Cardiac fibroblast (primary cell): ENCODE results near the gene RNF126.

Experiments
- DNase-seq, 2 donors: peaks; one replicate each; pipeline versions ENCODE4 v3.0.0 to v3.0.0-alpha.2; 2010; ENCODE audit warnings: low read depth in 2 of 2
- H3K4me3 ChIP-seq, 2 donors: replicated peaks in 1 of 2; 1 replicate in 1 of 2; 2 replicates in 1 of 2; pipeline ENCODE4 v1.5.1; 2011; ENCODE audit warnings: low read depth in 2 of 2, low read length in 2 of 2, mild to moderate bottlenecking in 2 of 2, moderate library complexity in 1 of 2
- TF ChIP-seq, protein P1 (sequence below): IDR thresholded peaks from one replicate; pipeline ENCODE4 v1.5.1; 2011; ENCODE audit warnings: low read depth, mild to moderate bottlenecking, low read length, inconsistent platforms

Gene RNF126

DNA sequence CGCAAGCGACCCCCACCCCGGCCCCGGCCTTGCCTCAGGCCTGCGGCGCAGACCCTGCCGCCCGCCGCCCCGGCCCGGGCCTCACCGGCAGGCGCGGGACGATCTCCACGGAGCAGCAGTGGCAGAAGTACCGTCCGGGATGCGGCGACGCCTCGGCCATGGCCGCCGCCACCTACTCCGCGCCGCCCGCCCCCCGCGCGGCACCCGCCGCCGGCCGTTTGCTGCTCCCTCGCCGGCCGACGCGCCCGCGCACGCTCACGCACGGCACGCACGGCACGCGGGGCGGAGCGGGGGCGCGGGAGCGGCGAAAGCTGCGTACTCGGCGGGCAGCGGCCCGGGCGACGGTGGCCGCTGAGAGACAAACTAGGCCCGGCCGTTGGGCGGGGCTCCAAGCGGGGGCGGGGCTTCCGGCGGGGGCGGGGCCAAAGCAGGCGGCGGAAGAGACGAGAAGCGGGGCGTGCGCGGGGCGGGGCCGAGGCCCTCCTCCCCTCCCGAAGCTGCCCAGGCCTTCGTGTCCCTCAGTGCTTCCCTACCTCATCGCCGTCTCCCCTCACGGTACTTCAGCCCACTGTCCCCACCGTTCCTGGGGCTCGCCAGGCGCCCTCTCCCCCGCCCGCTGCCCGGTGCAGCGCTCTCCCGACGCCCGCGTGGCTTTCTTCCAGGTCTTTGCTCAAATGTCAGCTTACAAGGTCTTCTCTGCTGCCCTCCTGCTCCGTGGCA is at the start of gene RNF126:
Gene RNF126 (minus strand): TSS at position 253 of the 720 bp plus-strand sequence. CDS start 93 bp downstream, at position 160.
- peak within 1 kb of the TSS; percentile 81 to 84 for H3K4me3 ChIP-seq
- TF ChIP-seq, protein P1, sequence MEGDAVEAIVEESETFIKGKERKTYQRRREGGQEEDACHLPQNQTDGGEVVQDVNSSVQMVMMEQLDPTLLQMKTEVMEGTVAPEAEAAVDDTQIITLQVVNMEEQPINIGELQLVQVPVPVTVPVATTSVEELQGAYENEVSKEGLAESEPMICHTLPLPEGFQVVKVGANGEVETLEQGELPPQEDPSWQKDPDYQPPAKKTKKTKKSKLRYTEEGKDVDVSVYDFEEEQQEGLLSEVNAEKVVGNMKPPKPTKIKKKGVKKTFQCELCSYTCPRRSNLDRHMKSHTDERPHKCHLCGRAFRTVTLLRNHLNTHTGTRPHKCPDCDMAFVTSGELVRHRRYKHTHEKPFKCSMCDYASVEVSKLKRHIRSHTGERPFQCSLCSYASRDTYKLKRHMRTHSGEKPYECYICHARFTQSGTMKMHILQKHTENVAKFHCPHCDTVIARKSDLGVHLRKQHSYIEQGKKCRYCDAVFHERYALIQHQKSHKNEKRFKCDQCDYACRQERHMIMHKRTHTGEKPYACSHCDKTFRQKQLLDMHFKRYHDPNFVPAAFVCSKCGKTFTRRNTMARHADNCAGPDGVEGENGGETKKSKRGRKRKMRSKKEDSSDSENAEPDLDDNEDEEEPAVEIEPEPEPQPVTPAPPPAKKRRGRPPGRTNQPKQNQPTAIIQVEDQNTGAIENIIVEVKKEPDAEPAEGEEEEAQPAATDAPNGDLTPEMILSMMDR = no peak
- peak; percentile 91 to 95 for DNase-seq

DNA sequence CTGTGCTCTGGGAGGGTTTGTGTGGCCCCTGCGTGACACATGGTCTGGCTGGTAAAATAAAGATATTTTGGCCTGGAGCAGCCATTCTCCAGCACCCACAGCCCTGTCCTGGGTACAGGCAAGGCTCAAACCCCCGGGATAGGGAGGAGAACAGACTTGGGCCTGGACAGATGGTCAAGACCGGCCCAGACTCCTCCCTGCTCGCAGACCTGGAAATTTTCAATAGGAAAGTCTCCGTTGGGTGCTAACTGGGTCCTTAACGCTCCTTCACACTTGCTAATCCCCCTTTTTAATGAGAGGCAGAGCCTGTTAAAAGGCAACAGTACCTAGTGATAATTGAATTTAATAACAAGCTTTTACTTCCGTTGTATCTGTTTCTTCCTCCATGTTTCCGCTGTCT is 48.2 kb upstream of the RNF126 start:
- no peak overlapping the region for H3K4me3 ChIP-seq
- no peak for DNase-seq
- TF ChIP-seq, protein P1 = no peak

DNA sequence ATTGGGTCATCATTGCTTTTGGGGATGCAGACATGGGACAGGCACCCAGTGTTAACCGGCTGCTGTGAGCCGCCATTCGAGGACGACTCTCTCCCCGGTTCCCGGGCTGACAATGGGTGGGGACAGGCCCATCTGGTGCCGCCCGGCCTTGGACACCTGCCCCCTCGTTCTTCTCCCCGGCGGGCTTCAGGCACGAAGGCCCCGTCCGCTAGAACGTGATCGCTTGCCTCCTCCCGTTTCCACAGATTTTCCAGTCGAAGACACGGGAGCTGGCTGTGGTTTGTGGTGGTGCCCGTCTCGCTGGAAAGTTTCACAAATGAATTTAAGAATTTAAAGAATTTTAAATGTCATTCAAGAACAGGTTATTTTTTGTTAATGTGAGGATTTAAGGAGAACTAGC is 47.8 kb upstream of the RNF126 start:
- no peak for DNase-seq
- TF ChIP-seq, protein P1 = no peak
- H3K4me3 ChIP-seq = no peak overlapping the region

DNA sequence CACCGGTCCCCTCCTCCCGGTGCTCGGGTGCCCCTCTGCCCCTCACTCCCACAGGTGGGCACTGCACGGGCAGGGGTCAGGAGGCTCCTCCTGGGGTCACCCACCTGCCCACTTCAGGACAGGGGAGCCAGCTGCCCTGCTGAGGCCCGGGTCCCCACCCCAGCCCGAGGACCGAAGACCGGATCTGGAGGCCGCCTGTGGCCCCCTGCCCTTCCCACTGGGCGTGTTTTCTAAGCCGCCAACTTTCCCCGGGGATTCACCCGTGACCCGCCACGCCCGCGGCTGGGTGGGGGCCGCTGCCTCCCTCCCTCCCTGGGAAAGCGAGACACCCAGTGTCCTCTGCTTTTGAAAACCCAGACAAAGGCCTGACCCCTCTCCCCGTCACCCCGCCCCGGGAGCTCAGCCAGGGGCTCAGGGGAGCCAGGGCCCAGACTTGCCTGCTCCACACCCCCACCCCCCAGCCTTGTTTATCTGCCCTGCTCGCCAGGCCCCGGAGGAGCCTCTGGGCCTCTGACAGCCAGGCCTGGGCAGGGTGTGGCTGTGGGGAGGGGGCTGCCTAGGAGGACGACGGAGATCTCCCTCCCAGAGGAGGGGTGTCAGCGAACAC is 47.1 kb upstream of the RNF126 start:
- TF ChIP-seq, protein P1 = no peak

DNA sequence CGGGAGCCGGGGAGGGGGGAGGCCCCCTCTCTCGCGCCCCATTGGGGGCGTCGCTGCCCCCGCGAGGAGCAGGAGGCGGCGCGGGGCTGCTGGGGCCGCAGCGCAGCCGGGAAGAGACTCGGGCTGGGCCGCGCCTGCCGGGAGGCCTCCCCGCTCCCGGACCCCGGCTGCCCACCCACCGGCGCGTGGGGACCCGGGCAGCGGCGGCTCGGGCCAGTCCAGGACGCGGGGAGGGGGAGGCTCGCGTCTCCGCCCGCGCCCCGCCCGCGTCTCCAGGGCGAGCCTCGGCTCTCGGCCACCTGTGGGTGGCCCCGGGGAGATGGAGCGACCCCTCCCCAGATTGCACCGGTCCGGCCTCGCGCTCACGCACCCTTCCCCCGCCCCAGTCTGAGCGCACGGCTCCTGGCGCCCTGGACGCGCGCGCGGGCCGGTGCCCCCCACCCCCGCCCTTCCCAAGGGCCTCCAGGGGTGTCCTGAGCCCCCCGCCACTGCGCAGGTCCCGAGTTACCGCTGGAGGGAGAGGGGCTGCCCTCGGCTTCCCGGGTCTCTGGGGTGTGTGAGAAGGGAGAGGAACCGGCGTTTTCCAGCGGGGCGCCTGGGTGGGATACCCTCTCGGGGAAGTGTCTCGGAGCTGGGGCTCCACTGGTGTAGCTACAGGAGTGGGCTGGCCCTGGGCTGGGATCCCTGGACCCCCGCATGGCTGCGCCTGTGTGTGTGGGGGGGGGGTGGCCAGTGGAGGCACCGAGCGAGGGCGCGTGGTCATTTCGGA is 46.4 kb upstream of the RNF126 start:
- peak overlapping the region; percentile 50 to 67 for H3K4me3 ChIP-seq
- no peak for DNase-seq
- TF ChIP-seq, protein P1 = no peak

More for the DNA sequence above, 47.1 kb upstream of the RNF126 start:
- peak overlapping the region; percentile 50 to 67 for H3K4me3 ChIP-seq
- DNase-seq = peak in 1 of 2 donors; percentile 36

DNA sequence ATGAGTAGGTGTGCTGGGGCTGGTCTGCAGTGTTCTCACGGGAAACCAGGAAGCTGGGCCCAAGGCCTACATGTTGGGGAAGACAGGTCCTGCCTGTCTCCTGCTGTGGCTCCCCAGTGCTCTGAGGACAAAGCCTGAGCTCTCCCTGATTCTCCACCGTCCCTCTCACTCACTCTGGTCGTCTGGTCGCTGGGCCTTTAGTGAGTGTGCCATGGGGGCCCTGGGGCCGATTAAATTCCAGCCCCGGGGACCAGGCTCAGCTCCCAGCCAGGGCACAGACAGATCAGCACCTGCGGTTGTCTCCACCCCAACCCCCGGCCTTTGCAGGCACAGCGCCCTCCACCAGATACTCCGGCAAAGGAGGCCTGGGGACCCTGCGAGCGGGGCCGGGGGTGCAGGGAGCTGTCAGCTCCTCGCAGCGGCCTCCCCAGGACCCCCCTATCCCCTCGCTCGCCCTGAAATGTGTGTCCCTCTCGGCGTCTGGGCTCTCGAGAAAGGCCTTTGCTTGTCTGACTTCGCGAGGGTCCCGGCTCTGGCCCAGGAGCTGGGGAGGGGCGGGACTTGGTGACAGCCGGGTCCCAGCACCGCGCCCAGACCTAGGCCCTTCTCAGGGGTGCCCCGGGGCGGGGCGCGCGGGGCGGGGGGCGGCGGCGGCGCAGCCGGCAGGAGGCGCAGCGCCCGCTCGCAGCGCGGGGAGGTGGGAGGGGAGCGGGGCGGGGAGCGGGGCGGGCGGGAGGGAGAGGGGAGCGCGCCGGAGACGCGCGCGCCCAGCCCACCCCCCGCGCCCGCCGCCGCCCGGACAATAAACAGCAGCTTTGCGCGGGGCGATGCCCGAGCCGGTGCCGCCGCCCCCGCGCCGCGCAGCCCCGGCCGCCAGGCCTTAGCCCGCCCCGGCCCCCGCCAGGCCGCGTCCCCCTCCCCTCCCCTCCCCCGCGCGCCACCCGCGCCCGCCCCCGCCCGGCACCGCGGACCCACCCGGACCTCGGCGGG is 45.4 kb upstream of the RNF126 start, which contains the start of gene PALM:
Gene PALM (plus strand): TSS at position 782 of the 990 bp plus-strand sequence. CDS start 212 bp downstream, outside the sequence.
- peak within 1 kb of the TSS; percentile 50 to 67 for H3K4me3 ChIP-seq
- TF ChIP-seq, protein P1 = no peak
- peak in 1 of 2 donors; percentile 37 for DNase-seq
